Esophagus muscularis mucosa (tissue), 4 donors: ENCODE results near the gene OR56A3. TPM values are rescaled to one million over a fixed set of nuclear protein-coding genes. Genes with fewer than 3 reads are reported as not detected.
"Not testable (repeated sequence)": the region's sequence is repeated elsewhere in the genome, so short reads cannot be mapped to it uniquely, and the experiment has no call there.

ENCODE experiments used
- DNase-seq: peaks from one replicate; pipeline ENCODE4 v3.0.0-alpha.2; 2017; ENCODE audit errors: extremely low spot score
- H3K27ac ChIP-seq, 4 donors: fragments of 200-600 bp; sonication (generic); replicated peaks in 1 of 4; 1 replicate in 3 of 4; 2 replicates in 1 of 4; pipeline ENCODE4 v1.5.1; 2016 to 2019; ENCODE audit warnings: mild to moderate bottlenecking in 1 of 4
- H3K27me3 ChIP-seq, 4 donors: fragments of 200-600 bp; sonication (generic); one replicate each; pipeline versions ENCODE4 v1.5.1 to v1.6.0; 2016 to 2019
- H3K36me3 ChIP-seq, 4 donors: fragments of 200-600 bp; sonication (generic); one replicate each; pipeline ENCODE4 v1.5.1; 2016 to 2019
- H3K4me1 ChIP-seq, 4 donors: fragments of 200-600 bp; sonication (generic); one replicate each; pipeline ENCODE4 v1.5.1; 2016 to 2019
- H3K4me3 ChIP-seq, 4 donors: fragments of 200-600 bp; sonication (generic); 1 replicate in 2 of 4; 2 replicates in 2 of 4; pipeline ENCODE4 v1.5.1; 2016 to 2019; ENCODE audit warnings: mild to moderate bottlenecking in 4 of 4, moderate library complexity in 1 of 4
- H3K9me3 ChIP-seq, 4 donors: fragments of 200-600 bp; sonication (generic); 1 replicate in 3 of 4; 2 replicates in 1 of 4; pipeline ENCODE4 v1.5.1; 2016 to 2019
- EP300 ChIP-seq: sonication (generic); formaldehyde crosslinking; IDR thresholded peaks from one replicate; pipeline ENCODE4 v1.6.1; 2017; ENCODE audit warnings: antibody characterized with exemption
- POLR2A ChIP-seq: fragments of 450-650 bp; IDR thresholded peaks from one replicate; pipeline ENCODE4 v1.6.1; 2017; ENCODE audit warnings: antibody characterized with exemption, moderate library complexity, mild to moderate bottlenecking, low read depth
- POLR2AphosphoS5 ChIP-seq, 2 donors: sonication (generic); formaldehyde crosslinking; IDR thresholded peaks; one replicate each; pipeline ENCODE4 v1.6.1; 2017; ENCODE audit warnings: antibody characterized with exemption in 2 of 2
- WGBS: methylation state at CpG from one replicate; pipeline ENCODE4 v1.1.5; 2018; 5-methylcytosine and 5-hydroxymethylcytosine counted together
- intact Hi-C: fragments of 100-400 bp; cut with DNase I; formaldehyde crosslinking; loops from one replicate; pipeline ENCODE4 v1.15.1; 2023
- total RNA-seq, 4 donors: library from RNA; depleted of rRNA; stranded (reverse); fragments of >200 nt; gene quantifications; one replicate each; pipeline versions ENCODE4 v1.1.0 to v1.2.1, GENCODE V29; 2016
- TF ChIP-seq, protein P1 (sequence below), 3 experiments: fragments of 200-600 bp in 2 of 3; fragments of 450-650 bp in 1 of 3; sonication (generic) in 2 of 3; IDR thresholded peaks; one replicate each; pipeline ENCODE4 v1.5.1; 2017 to 2019; ENCODE audit warnings: antibody characterized with exemption in 3 of 3, mild to moderate bottlenecking in 2 of 3, moderate library complexity in 1 of 3

Gene OR56A3
- total RNA-seq, 4 donors from 2014 or later: not detected

DNA sequence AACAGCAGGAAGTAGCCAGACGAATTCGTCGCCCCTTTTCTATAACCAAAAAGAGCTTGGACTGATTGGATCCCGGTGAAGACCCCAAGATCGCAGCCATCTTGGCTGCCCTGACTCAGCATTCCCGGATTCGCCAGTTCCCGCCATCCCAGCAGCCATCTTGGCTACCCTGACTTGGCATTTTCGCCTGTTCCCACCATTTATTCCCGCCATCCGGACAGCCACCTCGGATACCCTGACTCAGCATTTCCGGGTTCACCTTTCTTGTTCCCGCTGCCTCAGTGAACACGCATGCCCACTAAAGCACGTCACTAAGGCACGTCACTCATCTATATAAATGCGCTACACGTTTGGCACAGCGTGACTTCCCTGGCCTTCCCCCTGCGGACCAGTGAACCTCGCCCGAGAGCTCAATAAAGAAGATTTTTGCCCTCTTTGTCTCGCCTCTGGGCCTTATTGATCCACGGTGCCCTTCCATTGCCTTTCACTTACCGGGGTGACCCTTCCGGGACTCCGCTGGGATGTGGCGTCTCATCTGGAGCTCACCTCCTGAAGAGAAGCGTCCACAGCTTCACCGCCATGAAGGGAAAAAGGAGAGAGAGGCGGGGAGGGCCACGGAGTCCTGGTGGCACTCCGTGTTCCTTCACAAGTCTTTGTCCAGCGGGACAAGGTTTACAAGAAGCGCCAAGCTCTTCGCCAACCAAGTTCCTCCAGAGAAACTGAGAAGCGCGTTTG is 4.0 kb upstream of the OR56A3 start:
- intact Hi-C loops: no loop called here
- DNase-seq: no peak
- TF ChIP-seq POLR2A (no peak), EP300 (no peak), POLR2AphosphoS5 (IDR thresholded peaks at IDR 0.05) (no peak)
- TF ChIP-seq, protein P1, sequence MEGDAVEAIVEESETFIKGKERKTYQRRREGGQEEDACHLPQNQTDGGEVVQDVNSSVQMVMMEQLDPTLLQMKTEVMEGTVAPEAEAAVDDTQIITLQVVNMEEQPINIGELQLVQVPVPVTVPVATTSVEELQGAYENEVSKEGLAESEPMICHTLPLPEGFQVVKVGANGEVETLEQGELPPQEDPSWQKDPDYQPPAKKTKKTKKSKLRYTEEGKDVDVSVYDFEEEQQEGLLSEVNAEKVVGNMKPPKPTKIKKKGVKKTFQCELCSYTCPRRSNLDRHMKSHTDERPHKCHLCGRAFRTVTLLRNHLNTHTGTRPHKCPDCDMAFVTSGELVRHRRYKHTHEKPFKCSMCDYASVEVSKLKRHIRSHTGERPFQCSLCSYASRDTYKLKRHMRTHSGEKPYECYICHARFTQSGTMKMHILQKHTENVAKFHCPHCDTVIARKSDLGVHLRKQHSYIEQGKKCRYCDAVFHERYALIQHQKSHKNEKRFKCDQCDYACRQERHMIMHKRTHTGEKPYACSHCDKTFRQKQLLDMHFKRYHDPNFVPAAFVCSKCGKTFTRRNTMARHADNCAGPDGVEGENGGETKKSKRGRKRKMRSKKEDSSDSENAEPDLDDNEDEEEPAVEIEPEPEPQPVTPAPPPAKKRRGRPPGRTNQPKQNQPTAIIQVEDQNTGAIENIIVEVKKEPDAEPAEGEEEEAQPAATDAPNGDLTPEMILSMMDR (IDR thresholded peaks at IDR 0.05): no peak
- Histone ChIP-seq H3K4me3 (no peak overlapping the region), H3K9me3 (no peaks in the 10 kb centered on the region), H3K27me3 (no peaks in the 10 kb centered on the region), H3K27ac (no peak overlapping the region), H3K36me3 (no peaks in the 10 kb centered on the region), H3K4me1 (no peaks in the 10 kb centered on the region)
- WGBS: 89% methylated on average over 39 of the region's 39 CpGs

DNA sequence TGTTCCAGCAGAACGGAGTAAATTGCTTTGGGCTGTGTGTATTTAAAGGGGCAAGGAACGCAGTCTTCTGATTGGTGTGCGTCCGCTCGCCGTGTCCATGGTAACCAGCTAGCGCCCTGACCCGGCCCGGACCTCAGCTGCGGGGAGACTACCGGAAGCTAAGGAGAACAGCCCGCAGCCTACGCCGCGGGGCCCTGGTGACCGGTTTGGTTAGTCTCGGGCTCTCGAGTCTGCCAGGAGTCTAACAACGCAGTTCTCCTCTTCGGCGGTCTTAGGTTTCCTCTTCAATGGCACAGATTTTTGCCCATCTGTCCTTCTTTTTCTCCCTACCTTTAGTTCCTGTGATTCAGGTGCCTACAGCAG is 3.5 kb upstream of the OR56A3 start:
- no peak for TF ChIP-seq EP300
- no peak for TF ChIP-seq POLR2A
- no peaks in the 10 kb centered on the region for H3K36me3 ChIP-seq
- intact Hi-C loops: no loop called here
- H3K4me1 ChIP-seq: no peaks in the 10 kb centered on the region
- no peak overlapping the region for H3K4me3 ChIP-seq
- no peak for DNase-seq
- H3K27ac ChIP-seq: no peak overlapping the region
- no peaks in the 10 kb centered on the region for H3K27me3 ChIP-seq
- 85% methylated on average over 21 of the region's 21 CpGs for WGBS
- H3K9me3 ChIP-seq: no peaks in the 10 kb centered on the region

DNA sequence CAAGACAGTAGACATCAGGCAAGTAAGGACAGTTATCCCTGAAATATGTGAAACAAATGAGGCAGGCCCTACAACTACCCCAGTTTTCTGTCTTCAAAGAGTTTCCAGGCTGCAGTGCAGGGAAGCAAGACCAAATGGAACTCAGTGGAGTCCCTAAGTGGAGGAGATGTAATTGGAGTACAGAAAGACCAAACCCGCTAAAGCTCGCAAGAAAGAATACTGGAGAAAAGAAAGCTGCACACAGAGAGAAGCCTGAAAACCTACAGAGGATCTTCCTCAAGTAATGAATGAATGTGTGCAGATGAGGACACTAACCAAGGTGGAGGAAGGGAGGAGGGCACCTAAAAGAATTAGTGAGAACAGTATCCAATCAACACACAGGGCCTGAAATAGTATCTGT is 1.3 kb upstream of the OR56A3 start:
- intact Hi-C loops: no loop called here
- no peak overlapping the region for H3K27ac ChIP-seq
- no peaks in the 10 kb centered on the region for H3K36me3 ChIP-seq
- no peaks in the 10 kb centered on the region for H3K9me3 ChIP-seq
- WGBS: 91% methylated on average over 2 of the region's 2 CpGs
- no peaks in the 10 kb centered on the region for H3K27me3 ChIP-seq
- no peak for TF ChIP-seq POLR2AphosphoS5 (IDR thresholded peaks at IDR 0.05)
- no peak for TF ChIP-seq POLR2A
- no peak for TF ChIP-seq EP300
- TF ChIP-seq, protein P1 (IDR thresholded peaks at IDR 0.05): no peak
- H3K4me1 ChIP-seq: no peaks in the 10 kb centered on the region
- no peak overlapping the region for H3K4me3 ChIP-seq
- no peak for DNase-seq

DNA sequence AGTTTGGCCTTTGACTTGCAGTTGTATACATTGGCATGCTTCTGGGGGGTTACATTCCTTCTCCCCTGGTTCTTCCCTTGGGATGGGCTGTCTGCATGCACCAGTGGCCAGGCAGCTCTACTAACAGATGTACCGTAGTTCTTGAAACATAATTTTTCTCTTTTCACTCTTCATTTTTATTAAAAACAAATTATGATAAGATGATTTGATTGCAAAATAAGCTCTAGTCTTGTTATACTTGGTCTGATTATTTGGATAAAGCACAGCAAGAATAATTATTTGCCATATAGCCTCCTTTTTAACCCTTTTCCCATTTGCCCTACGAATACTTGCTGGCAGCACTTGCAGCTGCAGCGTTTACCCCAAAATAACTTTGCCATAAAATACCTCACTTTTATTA is 13.5 kb downstream of the OR56A3 start:
- WGBS: 54% methylated on average over 3 of the region's 3 CpGs
- H3K4me1 ChIP-seq: no peaks in the 10 kb centered on the region
- peaks cover 0 to 10% (median 6%) of the 10 kb centered on the region in 4 donors for H3K9me3 ChIP-seq
- H3K27me3 ChIP-seq: no peaks in the 10 kb centered on the region
- DNase-seq: no peak
- no peak overlapping the region for H3K4me3 ChIP-seq
- no peaks in the 10 kb centered on the region for H3K36me3 ChIP-seq
- intact Hi-C loops: no loop called here
- TF ChIP-seq EP300: no peak
- TF ChIP-seq, protein P1 (IDR thresholded peaks at IDR 0.05): no peak
- TF ChIP-seq POLR2A: no peak
- no peak for TF ChIP-seq POLR2AphosphoS5 (IDR thresholded peaks at IDR 0.05)
- H3K27ac ChIP-seq: no peak overlapping the region

DNA sequence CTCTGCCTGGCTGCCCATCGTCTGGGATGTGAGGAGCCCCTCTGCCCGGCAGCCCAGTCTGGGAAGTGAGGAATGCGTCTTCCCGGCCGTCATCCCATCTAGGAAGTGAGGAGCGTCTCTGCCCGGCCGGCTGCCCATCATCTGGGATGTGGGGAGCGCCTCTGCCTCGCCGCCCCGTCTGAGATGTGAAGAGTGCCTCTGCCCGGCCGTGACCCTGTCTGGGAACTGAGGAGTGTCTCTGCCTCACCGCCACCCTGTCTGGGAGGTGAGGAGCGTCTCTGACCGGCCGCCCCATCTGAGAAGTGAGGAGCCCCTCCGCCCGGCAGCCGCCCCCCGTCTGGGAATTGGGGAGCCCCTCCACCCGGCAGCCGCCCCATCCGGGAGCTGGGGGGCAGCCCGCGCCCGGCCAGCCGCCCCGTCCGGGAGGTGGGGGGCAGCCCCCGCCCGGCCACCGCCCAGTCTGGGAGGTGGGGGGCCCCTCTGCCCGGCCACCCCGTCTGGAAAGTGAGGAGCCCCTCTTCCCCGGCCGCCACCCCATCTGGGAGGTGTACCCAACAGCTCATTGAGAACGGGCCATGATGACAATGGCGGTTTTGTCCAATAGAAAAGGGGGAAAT is 18.8 kb downstream of the OR56A3 start:
- H3K27me3 ChIP-seq, H3K36me3 ChIP-seq, DNase-seq, H3K27ac ChIP-seq, H3K4me1 ChIP-seq, intact Hi-C loops, H3K4me3 ChIP-seq: not testable (repeated sequence)
- WGBS: 100% methylated on average over 18 of the region's 40 CpGs
- H3K9me3 ChIP-seq: peaks cover 0 to 21% (median 15%) of the 10 kb centered on the region in 4 donors

DNA sequence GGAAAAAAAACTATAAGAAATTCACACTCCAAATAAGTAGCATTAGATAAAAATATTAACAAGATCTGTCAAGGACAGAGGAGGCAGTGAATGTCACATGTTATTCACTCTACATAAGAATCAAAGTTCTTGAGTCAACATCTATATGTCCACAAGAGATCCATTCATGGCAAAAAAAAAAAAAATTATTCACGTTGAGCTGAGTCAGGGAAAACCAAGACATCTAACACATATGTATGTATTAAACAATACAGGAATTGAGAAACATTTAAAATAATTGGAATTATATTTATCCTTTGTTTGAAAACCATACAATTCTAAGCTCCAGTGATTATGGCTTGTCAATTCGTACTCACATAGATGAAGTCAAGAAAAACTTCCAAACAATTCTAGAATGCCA is 24.9 kb downstream of the OR56A3 start:
- Histone ChIP-seq H3K36me3 (no peaks in the 10 kb centered on the region), H3K27ac (no peak overlapping the region), H3K9me3 (peaks cover 0 to 15% (median 7%) of the 10 kb centered on the region in 4 donors), H3K4me3 (no peak overlapping the region), H3K4me1 (no peaks in the 10 kb centered on the region), H3K27me3 (no peaks in the 10 kb centered on the region)
- 69% methylated on average over 2 of the region's 2 CpGs for WGBS
- no peak for DNase-seq
- intact Hi-C loops: no loop called here
- TF ChIP-seq EP300: no peak
- no peak for TF ChIP-seq POLR2A
- TF ChIP-seq POLR2AphosphoS5 (IDR thresholded peaks at IDR 0.05): no peak
- TF ChIP-seq, protein P1 (IDR thresholded peaks at IDR 0.05): no peak
